ENCODE results near the gene BABAM2.
A peak's percentile ranks its signal among the peaks of the same experiment; 100 is the strongest.

The BABAM2 gene

GRCh38 chr2:28267282-28267681, 376.8 kb downstream of the BABAM2 start:
- no peak for DNase-seq

DNA sequence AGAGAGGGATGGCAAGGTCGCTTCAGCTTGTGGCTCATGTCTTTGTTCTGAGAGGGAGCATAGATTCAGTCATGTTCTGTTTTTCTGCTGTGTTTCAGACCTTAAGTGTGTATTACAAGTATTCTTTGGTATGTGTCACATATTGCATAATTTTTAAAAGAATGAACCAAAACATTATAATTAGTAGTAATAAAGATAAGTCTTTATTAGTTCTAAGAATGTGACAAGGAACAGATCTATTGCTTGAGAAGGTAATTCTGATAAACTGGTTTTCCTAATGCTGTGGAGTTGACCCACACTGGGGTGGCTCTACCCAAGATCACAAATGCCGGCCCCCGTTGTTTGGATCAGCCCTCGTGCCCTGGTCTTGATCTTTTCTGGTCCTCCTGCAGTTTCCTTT, 377.9 kb downstream of the BABAM2 start:
- no peak for DNase-seq

DNA sequence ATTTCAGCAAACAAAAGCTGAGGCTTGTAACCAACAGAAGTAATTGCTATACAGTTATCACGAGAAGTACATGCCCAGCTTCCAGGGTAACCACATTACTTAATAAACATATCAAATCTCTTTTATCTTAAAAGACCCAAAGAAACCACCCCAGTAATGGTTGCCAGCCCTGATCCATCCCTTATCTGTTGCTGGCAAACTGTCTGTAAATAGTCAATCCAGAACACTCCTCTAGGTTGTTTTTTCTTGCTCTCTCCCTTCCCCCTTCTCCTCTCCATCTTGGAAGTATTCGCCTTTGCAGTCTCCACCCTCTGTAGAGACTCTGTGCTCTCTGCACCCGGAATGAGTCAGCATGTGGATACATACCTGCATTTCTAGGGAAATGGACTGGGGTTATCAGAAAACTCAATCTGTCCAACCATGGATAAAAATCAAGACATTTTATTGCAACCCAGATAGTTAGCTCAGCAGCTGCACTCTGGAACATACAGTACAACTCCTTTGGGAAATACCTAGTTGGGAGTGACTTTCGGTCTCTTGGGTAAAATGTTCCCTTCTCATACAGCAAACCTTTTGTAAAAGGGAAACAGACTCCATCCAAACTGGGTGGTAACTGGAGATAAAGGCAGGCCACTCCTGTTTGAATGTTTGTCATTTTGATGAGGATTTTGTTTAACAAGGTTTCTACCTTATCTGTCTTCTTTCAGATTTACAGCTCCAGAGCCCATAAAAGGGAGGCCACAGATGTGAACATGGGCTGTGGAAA, 378.7 kb downstream of the BABAM2 start:
- DNase-seq, result no peak

GRCh38 chr2:28270456-28271152, 380.1 kb downstream of the BABAM2 start:
- no peak for DNase-seq

GRCh38 chr2:28271231-28271918, 380.8 kb downstream of the BABAM2 start:
- DNase-seq, result no peak

GRCh38 chr2:28271919-28272250, 381.4 kb downstream of the BABAM2 start:
- no peak for DNase-seq

DNA sequence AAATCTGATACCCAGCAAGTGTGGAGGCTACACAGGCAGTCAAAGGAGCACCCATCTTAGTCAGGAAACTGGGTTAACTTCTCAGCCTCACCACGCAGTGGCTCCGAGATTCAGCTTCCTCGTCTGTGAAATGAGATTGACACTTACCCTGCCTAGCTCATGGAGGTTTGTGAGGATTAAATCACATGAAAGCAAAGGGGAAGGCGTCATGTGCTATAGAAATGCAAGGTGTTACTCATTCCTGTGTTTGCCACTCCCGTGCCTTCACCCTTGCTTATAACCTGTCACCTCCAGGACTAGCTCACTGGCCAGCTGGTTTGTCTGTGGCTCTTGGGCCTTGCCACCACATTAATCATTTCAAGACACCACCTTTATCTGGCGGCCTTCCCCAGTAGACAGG, 383.2 kb downstream of the BABAM2 start:
- no peak for DNase-seq

DNA sequence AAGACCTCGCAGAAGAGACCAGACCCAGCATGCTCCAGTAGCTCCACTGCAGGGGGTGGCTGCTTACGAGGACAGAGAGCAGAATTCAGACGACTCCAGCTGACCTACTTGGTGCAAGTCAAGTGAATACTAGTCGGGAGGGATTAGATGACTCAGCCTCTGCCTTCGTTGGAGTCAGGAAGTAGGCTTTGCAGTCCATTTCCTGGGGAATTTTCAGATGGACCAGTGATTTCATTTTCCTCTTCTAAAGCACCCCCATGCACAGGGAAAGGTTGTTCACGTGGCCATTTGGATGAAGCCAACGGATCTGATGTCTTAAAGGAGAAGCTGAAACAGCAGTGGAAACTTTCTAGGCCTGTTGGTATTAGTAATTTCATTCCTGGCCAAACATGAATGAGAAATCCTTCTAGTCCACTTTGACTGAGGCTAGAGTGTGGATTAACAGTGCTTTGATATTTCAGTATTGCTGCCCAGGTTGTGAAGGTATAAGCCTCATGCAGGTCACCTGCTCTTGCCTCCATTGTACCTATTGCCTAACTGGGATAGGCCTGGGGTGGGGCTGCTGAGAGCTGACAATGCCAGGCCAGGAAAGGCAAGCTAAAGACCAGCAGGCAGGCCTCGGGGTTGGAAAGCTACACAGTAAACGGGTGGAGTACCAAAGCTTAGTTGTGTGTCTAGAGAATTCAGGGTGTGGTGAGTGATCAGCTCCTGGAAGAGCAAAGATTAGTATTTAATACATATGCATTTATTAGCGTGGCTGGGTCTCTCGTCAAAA, 384.6 kb downstream of the BABAM2 start:
- DNase-seq, result no peak

GRCh38 chr2:28276076-28276618, 385.6 kb downstream of the BABAM2 start:
- DNase-seq, result no peak

DNA sequence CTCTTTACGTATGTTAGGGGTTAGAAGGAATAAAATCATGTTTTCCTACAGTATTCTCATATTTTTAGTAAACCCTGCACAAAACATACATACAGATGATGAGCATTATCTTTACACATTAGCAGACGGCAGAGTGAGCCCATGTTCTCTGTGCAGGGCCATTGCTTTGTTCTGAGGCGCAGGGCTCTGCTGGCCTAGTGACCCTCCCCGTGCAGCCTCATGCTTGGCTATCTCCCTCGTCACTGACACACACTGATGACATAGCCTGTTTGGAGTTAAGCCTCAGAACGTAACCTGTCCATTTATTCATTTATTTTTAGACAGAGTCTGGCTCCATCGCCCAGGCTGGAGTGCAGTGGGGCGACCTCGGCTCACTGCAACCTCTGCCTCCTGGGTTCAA, 386.3 kb downstream of the BABAM2 start:
- DNase-seq, result no peak

DNA sequence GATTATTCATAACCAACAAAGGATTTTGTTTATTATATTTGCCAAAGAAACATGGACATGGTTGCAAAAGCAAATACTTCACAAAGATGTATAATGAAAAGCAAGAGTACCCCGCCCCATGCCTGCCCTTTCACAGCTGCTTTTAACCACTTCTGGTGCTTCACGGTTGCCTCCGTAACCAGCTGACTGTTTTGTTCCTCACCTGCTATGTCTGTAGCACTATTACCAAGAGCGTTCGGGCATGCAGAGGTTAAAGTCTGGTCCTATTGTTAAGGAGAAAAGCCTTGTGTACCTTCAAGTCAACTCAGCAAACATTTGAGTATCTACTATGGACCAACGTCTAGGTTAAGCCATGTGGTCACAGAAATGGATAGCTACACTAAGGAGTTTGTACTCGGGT, 386.9 kb downstream of the BABAM2 start:
- peak; percentile 84 for DNase-seq

DNA sequence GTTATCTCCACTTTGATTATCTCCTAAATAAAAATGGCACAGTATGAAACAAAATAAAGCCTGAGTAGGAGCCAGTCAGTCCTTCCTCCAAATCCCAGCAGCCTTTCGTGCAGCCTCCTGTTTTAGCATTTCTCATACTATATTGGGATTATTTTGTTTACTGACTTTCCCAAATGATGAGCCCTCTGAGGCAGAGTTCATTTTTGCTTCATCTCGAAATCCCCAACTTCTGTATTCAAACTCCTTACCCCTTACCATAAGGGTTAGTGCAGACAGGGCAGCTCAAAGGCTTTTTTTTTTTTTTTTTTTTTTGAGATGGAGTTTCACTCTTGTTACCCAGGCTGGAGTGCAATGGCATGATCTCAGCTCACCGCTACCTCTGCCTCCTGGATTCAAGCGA, 388.8 kb downstream of the BABAM2 start:
- no peak for DNase-seq

- DNase-seq, result no peak
These were observed 390.1 kb downstream of the BABAM2 start for GRCh38 chr2:28280619-28281018.

DNA sequence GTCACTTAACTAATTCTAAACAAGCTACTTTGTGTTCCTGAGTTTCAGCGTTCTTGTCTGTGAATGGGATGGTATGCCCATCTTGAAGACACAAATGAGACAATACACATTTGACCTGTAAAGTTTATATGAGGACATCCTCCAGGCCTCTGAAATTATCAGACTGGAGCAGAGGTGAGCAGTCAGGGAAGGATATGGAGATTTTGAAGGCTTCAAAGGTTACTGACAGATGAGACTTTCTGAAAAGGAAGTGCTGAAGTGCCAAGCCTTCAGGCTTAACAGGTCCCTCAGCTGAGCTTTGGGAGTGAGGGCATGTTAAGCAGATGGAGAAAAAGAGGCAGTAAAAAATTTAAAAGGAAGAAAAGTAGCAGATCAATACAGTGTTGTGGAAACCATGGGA, 391.2 kb downstream of the BABAM2 start:
- no peak for DNase-seq

GRCh38 chr2:28282248-28282647, 391.7 kb downstream of the BABAM2 start:
- no peak for DNase-seq

DNA sequence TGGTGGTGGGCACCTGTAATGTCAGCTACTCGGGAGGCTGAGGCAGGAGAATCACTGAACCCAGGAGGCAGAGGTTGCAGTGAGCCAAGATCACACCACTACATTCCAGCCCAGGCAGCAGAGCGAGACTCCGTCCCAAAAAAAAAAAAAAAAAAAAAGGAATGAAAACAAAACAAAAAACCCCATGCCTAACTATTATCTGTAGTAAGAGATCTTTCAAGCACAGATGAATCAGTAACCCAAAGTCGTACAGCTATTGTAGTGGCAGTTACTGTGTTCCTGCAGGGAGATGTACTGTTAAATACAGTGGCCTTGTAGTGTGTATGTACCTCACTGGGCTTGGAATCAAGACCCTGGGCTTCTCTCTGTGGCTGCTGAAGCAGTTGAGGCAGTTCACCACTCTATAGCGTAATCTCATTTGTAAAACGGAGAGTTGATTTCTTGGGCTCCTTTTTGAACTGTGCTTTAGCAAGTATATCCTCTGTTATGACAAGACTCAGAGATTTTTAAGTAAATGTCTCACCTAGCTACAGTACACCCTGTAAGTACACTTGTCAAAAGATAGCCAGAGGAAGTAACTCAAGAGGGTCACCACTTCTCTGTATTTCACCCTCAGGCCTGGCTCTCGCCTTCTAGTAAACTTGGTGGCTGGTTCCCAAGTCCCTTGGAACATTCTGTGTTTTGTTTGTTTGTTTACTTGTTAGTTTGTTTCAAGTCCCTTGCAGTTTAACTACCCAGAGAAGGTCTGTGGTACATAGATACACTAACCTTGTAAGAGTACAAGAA, 392.5 kb downstream of the BABAM2 start:
- DNase-seq, result no peak

GRCh38 chr2:28283861-28284260, 393.3 kb downstream of the BABAM2 start:
- DNase-seq, result no peak

DNA sequence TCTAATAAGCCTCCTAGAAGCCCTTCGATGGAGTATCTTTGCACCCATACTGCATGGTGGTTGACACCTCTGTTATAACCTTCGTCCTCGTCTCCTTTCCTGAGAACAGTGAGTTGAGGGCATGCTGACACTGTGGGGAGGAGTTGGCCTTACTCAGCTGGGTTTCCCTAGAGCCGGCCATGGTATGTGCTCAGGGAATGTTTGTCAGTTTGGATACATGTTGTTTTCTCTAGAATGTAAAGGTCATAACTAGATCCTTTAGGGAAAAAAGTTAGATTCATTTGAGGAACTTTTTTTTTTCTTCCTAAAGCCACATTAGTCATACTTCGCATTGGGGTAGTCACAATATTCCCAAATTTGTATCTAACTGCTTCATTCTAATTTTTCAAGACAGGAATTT, 396.1 kb downstream of the BABAM2 start:
- no peak for DNase-seq

DNA sequence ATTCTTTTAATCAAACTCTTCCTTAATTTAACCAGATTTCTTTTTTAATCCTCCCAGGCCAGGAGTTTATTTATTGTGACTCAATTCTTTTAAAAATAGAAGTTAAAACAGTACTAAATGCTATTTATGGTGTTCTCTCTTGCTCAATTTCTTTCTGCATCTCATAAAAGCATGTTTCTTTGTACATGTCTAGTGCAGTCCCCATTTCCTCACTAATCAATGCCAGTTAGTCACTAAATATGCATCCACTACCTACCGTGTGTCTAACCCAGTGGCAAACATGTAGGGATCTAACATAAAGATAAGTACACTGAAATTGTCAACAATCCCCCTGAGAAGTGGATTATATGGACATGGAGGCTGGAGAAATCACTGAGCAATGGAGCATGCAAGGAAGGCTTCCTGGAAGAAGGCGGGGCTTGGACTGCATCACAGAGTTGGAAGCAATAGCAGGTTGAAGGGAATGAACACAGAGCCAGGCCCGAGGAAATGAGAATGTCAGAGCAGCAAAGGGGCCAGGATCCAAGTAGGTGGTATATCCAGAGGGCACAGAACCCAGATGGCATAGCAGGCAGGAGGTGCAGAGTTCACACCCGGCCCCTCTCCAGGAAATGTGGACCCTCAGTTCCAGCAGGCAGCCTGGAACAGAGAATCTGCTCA, 396.9 kb downstream of the BABAM2 start:
- DNase-seq, result no peak

GRCh38 chr2:28288620-28289019, 398.1 kb downstream of the BABAM2 start:
- DNase-seq, result no peak

DNA sequence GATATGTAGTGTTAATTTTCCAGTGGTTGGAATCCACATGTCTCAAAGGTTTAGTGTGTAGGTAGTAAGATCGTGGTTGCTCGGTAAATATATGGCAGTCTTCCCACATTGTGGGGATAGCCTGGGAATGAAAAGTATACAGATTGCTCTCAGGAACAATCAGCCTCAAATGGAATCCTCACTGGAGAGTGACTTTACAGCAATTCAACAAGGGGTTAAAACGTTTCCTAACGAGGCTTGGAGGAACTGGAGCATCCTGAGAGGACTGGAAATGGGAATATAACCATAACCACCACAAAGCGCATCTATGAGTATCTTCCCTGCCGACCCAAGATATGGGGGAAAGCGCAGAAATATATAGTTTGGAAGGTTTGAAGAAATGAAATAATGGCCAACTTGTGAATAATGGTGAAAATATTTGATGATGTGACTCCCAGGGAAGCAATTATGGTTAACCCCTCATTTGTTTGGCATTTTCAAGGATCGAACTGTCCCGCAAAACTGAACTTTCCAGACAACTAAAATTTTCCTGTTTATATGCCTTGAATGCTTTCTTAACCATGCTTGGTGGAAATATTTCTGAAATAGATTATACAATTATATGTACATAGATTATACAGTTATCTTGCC, 401.4 kb downstream of the BABAM2 start:
- no peak for DNase-seq

Data from NCI-H2029 treated with DMSO at 0.1 percent for 48 hours (cell line).